Posterior cingulate gyrus (tissue), 11 donors: ENCODE results near the gene LRRC28.

ENCODE experiments used
- DNase-seq, 10 donors: peaks; one replicate each; pipeline versions ENCODE4 v3.0.0 to v3.0.0-alpha.2; 2020 to 2021; ENCODE audit warnings: mixed read lengths in 3 of 10
- intact Hi-C: fragments of 100-400 bp; cut with DNase I; formaldehyde crosslinking; loops from one replicate; pipeline ENCODE4 v1.15.1; 2023

Gene LRRC28

GRCh38 chr15:99431661-99432091, 180.4 kb downstream of the LRRC28 start:
- peak in 4 of 10 donors; percentile 4 to 83 (median 42) for DNase-seq
- intact Hi-C loops, result no loop called here

GRCh38 chr15:99432271-99433025, 181.2 kb downstream of the LRRC28 start:
- DNase-seq, result peak in 3 of 10 donors; percentile 1 to 82 (median 75)
- intact Hi-C loops, result no loop called here

DNA sequence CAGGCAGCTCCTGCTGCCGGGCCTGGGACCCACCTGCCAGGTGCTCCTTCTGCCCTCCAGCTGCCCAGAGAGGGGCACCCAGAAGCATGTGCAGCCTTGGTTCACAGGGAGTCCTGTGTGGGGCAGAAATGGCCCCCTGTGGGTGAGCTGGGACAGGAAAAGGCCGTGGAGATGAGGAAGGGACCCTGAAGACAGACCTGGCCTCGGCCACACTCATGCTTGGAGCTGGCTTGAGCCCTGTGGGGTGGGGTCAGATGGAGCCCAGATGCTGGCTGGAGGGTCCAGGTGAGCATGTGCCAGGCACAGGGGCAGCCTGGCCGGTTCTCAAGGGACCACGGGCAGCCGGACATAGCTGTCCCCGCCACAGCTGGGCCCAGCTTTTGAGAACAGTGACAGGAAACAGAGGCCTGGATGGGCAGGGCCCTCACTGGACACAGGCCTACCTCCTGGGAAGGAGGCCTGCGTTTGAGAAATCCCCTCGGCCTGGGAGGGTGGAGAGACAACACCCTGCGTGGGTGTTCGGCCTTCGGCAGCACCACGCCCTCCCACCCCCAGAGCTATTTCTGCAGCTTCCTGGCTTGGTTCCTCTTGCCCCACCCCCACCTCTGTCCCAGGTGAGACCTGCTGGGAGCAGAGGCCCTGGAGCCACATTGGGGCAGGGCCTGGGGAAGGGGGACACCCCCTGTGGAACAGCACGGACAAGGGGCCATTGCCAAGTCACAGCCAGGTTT, 181.9 kb downstream of the LRRC28 start:
- peak in 4 of 10 donors; percentile 4 to 76 (median 43) for DNase-seq
- intact Hi-C loops, result no loop called here

GRCh38 chr15:99433757-99434450, 182.6 kb downstream of the LRRC28 start:
- peak in 4 of 10 donors; percentile 2 to 60 (median 35) for DNase-seq
- intact Hi-C loops, result no loop called here

DNA sequence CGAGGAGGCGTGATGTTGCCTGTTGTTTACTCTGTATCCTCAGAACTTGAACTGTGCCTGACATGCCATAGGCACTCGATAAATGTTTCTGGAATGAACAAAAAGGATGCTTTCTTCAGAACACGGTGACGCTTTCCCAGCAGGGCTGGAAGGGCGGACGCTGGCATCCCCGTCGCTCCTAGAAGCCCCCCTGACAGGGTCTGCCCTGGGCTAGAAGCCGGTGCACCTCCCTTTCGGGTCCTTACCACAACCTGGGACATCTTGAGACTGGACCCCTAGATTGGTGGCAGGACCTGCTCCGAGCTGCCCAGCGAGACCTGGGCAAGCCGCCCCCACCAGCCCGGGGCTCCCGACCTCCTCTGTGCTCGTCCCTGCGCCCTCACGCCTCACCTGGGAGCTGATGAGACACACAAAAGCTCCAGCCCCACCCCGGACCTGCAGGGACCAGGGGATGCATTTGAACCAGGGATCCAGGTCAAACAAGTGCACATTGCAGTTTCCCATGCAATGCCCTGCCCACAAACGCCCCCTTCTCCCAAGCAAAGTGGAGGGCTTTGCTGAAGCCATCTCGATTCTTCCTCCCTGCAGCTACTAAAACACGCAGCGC, 183.3 kb downstream of the LRRC28 start:
- intact Hi-C loops, result no loop called here
- peak in 3 of 10 donors; percentile 1 to 64 (median 62) for DNase-seq

DNA sequence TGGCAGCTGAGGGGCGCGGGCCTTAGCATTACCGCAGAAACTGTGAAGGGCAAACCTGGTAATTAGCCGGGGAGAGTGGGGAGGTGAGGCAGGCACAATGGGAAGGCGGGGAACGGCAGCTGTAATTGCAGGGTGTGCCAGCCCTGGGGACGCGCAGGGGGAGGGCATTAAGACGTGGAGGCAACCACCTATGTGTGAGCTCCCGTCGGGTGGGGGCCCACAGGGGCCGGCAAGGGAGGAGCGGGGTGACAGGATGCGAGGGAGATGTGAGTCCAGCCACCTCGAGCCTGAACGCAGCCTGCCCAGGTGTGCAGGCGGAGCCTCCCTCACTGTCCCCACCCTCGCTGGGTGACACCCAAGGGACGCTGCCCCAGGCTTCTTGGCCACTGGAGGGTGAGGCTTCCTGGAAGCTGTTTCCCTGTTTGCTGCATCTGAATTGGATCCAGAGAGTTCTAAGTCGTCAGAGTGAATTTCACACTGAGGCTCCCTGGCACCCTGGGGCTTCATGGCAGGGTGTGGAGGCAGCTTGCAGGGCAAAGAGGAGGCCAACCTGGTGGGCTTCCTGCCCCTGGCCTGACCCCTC, 183.9 kb downstream of the LRRC28 start:
- intact Hi-C loops, result no loop called here
- DNase-seq, result peak in 3 of 10 donors; percentile 12 to 85 (median 82)

DNA sequence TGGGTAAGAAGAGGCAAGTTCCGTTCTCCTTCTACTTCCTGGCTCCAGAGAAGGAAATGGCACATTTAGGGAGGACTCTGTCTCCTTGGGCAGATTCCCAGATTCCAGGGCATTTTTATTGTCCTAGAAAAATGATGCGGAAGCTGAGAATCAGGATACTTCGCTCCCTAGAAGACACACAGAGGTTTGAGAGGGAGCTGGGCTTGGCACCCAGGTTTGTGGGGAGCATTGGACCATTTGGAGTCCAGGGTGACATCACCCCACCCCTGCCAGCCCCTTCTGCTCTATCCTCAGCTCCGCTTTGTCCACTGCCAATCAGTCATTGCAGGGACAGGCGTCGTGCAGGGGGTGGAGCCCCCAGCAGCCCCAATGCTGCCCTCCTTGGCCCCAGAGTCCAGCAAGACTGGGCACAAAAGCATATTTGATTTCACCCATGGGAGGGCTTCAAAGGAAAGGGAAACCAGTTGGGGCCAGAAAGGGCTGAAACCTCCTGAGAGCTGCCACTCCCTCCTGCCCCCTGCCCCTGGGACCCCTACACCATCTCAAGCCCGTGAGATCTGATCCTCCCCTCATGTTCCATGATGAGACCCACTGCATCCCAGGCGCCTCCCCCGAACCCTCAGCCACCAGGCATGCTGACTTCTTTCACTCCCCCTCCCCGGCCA, 184.7 kb downstream of the LRRC28 start:
- peak in 3 of 10 donors; percentile 7 to 48 (median 39) for DNase-seq
- intact Hi-C loops, result no loop called here

DNA sequence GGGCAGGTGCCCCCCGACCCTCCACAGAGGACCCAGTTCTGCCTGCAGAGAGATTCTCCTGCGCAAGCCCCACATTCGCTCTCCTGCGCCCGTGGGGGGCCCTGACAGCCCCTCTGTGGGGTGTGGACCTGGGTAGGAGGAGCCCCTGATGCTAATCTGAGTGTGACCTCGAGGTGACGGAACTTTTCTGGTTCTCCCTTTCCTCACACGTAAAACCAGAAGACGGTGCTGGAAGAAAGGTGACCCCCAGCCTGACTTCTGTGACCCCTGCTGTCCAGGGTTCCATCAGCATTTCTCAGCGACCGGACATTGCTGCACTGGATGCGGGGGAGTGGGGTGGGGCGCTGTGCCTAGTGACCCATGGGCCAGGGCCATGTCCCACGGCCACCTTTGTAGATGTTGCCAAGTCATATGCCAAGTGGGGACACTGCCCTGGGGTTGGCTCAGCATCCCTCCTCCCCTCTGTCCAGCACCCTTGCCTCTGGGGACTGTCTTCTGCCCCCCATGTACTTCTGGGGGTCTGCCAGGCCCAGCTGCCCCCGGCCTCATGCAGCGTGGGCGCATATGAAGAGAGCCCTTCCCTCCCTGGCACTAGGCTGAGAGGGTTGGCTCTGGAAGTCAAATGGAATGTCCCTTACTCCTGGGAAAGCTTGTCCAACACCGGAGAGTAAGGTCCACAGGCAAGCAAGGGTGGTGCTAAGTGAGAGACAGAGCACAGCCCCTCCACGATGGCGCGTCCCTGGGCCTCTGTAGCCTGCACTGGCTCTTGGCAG, 185.4 kb downstream of the LRRC28 start:
- intact Hi-C loops, result no loop called here

GRCh38 chr15:99437315-99438223, 186.3 kb downstream of the LRRC28 start:
- peak in 3 of 10 donors; percentile 4 to 59 (median 4) for DNase-seq
- intact Hi-C loops, result no loop called here

More for the DNA sequence above, 185.4 kb downstream of the LRRC28 start:
- DNase-seq, result peak in 2 of 10 donors; percentile 0 to 80

DNA sequence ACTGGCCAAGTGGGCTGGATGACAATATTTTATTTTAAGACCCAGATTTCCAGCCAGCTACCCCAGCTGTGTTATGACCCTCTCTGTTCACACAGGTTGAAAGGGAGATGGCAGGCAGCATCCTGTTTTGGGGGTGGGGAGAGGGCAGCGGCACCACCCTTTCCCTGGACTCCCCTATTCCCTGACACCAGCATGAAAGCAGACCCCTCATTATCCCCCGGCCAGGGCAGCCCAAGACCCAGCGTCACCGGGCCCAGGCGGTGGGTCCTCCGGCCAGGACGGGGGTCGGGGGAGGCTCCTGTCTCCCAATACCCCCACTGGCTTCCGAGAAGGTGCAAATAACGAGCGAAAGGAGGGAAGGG, 186.9 kb downstream of the LRRC28 start:
- intact Hi-C loops, result no loop called here
- DNase-seq, result peak in 1 of 10 donors; percentile 52

GRCh38 chr15:99438691-99439523, 187.6 kb downstream of the LRRC28 start:
- DNase-seq, result peak in 1 of 10 donors; percentile 5
- intact Hi-C loops, result no loop called here

GRCh38 chr15:99439524-99439835, 188.2 kb downstream of the LRRC28 start:
- intact Hi-C loops, result no loop called here
- peak in 1 of 10 donors; percentile 66 for DNase-seq

- DNase-seq, result no peak
- intact Hi-C loops, result no loop called here
These were observed 188.7 kb downstream of the LRRC28 start for GRCh38 chr15:99440029-99440428.
